Stimulated activated CD4-positive, alpha-beta T cell treated with anti-CD3 and anti-CD28 coated beads, Interleukin-1b, Interleukin-23, amount 100 ng/mL, for 48 hours (primary cell): ENCODE data around the gene CBX5.

Source experiments
- DNase-seq: peaks from one replicate; pipeline ENCODE4 v3.0.0-alpha.2; 2020

The CBX5 gene

DNA sequence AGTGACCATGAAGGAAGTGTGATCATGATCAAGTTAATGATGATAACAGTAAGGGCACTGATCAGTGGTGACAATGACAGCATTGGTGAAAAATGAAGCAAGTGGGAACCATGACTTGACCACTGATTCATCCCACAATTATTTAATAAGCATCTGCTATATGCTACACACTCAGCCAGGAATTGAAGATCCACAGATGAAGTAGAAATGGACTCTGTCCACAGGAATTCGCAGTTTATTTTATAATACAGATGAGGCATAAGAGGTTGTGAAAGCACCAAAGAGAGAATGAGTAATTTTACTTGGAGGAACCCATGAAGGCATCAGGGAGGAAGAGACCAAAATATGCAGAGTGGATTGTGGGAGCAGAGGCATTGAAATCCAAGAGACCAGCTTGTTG lies 57.3 kb downstream of the CBX5 start:
- no peak for DNase-seq

DNA sequence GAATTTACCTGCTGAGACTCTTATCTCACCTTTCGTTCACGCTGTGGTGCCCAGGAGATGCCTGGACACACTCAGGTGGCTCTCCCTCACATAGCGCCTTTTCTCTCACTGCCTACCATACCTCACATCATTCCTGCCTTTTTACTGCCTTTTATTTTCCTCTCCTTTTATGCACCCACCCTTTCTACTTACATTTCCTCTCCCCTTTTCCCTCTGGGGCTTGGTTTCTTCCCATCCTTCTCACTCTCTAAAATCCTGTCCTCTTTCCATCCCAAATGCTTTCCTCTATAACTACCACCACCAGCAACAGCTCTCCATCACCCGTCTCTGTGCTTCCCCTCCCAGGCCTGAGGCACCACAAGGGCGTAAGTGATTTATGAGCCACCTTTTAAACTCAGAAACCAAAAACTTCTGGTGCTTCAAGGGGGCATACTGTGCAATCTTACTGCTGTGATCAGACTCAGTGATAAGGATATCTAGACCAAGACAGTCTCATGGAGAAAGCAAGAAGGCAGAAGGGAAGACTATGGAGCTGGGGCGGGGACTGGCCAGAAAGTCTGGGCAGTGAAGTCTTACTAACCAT lies 58.4 kb downstream of the CBX5 start:
- DNase-seq = no peak

DNA sequence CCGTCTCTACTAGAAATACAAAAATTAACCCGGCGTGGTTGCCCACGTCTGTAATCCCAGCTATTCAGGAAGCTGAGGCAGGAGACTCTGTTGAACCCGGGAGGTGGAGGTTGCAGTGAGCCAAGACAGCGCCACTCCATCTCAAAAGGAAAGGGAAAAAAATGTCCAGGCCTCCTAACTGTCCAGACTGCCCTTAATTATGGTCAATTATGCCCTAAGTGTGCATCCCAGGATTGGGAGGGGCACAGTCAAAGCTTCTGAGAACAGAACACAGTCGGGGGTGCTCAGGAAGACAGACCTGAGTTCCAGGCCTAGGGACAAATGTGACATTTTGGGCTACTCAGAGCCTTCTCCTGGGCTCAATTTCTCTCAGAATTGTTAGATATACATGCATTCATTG lies 59.4 kb downstream of the CBX5 start:
- no peak for DNase-seq

DNA sequence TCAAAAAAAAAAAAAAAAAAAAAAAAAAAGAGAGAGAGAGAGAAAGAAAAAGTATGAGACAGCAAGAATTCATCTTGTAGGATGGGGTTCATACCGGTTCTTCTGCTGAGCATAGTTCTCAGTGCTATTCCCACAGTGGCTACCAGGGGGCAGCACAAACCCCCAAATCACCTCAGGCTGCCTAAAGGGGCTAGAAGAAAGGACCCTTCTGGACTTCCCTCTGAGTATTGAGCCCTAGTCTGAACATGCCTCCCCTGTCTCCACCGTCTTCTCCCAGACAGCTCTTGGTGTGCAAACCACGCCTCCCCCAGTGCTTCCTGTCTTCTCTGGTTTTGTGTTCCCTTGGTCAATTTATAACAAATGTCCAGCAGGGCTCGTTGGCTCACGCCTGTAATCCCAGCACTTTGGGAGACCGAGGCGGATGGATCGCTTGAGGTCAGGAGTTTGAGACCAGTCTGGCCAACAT lies 59.8 kb downstream of the CBX5 start:
- peak; percentile 64 for DNase-seq

- DNase-seq = no peak
Observed at GRCh38 chr12:54217774-54218241, 62.1 kb downstream of the CBX5 start.

DNA sequence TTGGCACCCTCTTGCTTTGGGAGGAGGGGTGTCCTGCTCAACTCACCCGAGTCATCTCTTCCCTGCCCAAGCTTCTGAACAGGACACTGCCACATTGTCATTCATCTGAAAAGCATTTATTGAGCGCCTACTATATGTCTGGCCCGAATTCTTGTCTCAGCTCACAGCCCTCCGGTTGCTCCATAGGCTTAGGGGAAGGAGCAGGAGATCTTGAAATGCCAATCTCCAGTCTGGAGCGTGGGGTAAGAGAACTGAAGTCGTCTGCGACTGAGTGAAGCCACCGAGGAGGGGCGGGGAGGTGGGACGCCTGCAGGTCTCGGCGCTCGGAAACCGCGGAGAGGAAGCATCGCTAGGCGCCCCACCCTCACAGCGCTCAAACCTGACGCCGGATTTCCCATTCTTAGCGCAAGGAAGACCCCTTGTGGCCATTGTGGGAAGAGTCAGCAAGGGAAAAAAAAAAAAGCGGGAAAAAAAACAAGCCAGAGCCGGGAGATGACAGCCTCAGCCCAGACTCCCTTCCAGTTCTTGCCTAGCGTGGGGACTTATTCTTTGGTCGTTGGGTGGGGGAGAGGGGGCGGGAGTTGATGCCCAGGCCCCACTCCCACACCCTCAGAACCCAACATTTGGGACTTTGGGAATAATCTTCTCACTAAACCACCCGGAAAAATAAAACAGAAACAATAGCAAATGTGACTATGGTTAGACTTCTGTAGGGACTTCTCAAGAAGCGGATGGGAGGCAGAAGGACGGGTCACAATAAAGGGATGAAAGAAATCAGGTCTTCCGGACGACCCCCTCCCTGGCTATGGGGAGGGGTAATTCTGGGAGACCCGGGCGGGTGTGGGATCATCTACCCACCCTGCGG lies 62.9 kb downstream of the CBX5 start:
- DNase-seq = peak; percentile 66

GRCh38 chr12:54215989-54216796 lies 63.7 kb downstream of the CBX5 start:
- DNase-seq = peak; percentile 43

DNA sequence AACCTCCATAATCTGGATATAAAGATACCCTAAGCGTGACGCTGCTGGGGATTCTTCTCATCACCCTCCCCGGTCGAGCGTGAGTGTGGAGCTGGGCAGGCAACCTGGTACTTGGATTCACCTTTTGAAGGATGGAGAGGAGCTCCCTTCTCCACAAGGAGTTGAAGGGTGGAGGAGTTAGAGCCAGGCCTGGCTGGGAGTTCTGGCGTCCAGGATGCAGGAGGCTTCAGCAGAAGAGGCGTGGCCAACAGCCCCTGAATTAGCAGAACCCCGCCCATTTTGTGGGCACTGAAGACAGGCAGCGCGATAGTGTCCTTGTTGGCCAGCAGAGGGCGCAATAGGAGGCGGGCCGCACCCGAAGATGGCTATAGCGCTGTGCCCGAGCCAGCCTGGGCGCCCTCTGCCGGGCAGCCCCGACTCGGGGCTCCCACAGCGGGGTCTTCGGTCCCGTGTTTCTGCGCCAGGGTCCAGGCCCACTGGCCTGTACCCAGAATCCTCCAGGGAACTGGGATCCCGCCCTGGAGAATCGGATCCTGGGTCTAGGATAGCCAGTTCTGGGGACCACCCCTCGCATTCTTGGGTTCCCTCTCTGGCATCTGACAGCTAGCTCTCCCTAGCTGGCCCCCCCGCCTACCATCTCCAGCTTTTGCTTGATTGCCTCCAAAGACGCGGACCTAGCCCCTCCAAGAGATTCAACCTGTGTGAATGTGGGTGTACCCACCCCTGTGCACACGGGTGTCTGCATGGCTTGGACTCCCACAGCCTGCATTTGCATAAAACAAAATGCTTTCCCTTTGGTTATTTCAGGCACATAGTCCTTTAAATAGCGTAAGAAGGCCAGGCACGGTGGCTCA lies 65.1 kb downstream of the CBX5 start:
- peak; percentile 90 for DNase-seq

DNA sequence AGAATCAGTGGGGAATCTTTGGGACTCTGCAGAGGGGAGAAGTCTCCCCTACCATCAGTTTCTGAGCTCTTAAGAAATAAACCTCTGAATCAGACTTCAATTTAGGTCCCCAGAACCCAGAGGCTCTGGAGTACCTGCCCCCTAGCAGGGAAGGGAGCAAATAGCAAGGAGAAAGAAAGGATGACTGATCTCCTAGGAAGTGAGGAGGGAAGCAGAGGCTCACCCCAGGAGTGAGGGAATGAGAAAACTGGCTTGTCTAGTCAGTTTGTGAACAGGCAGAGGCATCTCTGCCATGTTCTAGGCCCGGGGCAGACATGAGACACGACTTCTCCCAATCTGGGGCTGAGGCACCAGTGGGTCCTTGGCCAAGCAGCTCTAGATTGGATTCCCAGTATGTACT lies 66.8 kb downstream of the CBX5 start:
- DNase-seq = no peak

GRCh38 chr12:54211920-54212319 lies 68.0 kb downstream of the CBX5 start:
- DNase-seq = no peak

DNA sequence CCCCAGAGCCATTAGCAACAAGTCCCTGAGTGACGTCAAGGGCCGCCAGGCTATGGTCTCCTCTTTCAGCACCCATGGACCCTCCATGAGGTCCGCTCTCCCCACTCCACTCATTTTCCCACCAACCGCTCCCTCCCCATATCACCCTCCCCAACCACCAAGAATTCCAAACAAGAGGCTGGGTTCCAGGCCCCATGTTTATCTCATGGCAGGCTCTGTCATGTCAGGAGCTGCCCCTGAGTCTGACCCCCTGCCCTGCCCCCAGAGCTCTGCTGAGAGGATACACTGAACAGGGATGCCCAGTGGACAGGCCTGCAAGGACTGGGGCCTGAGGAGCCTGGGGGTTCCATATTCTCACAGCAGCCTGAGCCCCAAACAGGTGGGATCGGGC lies 69.5 kb downstream of the CBX5 start:
- no peak for DNase-seq

GRCh38 chr12:54208591-54208990 lies 71.3 kb downstream of the CBX5 start:
- no peak for DNase-seq

DNA sequence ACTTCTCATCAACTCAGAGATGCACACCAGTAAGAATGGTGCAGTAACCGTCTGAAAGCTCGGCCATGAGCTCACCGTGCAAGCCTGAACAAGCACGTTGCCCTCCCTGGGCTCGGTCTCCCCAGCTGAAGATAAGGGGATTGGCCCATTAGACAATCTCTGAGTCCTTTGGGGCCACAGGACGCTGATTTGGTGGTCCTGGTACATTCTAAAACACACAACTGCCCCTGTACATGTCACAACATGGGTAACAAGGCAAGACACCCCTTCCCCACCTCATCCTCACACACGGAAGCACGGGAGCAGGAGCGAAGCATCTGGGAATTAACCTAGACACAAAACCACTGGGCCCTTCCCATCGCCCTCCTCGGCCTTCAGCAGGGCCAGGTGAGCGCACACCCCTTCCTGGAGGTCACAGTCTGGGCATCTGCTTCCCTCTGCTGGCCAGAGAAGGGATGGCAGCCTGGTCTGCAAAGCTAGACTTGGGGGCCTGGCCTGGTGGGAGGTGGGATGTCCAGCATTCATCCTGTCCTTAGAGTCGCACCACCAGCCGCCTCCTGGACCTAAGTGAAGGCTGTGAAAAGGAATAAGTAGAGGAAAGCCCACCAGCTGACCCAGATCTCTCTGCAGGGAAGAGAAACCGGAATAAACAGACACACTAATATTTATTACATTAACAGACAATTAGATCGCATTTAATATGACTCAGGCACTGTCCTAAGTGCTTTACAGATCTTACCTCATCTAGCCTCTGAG lies 72.2 kb downstream of the CBX5 start:
- DNase-seq = peak; percentile 76

DNA sequence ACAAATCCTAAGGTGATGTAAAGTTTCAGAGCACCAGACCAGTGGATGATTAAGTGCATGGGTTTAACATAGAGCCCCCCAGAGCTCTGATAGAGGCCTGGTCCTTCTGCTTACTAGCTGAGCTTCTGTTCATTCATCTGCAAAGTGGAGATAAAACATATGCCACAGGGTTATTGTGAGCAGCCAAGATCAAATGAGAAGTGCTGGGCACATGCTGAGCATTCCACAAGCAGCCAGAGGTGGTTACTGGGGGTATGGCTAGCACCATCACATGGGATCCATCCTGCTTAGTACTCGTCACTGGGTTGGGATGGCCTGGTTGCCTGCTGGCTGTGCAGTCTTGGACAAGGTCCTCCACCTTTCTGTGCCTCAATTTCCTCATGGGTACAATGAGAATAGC lies 73.1 kb downstream of the CBX5 start:
- DNase-seq = no peak

- DNase-seq = no peak
Observed at GRCh38 chr12:54204316-54204715, 75.6 kb downstream of the CBX5 start.

GRCh38 chr12:54201001-54201794 lies 78.7 kb downstream of the CBX5 start:
- DNase-seq = peak; percentile 71

DNA sequence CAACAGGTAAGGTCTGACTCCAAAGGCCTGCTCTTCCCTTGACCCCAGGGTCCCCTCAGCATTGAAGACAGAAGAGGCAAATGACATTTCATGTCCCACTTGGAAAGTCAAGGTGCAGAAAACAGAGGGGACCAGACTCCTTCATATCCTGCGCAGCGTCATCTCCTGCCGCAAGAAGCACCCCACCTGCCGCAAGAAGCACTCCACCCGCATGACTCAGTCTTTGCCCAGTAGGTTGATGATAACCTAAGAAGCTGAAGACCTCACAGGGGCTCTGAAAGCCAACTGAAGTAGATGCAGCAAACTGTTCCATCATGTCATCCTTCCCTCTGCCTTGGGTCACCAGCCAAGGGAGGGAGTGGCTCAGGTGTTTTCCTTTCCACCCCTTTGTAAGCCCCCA lies 79.5 kb downstream of the CBX5 start:
- DNase-seq = no peak

GRCh38 chr12:54199917-54200316 lies 80.0 kb downstream of the CBX5 start:
- no peak for DNase-seq

DNA sequence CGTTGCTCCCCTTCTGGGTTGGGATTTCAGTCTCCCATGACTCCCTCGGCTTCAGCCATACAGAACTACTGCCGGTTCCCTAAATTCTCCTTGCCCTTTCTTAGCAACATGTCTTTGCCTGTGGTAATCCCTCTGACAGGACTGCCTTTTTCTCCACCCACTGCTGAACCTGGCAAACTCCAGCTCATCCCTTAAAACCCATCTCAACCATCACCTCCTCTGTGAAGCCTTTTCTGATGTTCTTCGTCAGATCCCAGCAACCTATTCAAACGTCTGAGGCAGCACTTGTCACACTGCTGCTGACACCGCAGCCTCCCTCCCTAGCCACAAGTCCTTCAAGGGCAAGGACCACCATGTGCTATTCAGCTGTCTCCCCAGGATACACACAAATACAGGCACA lies 80.9 kb downstream of the CBX5 start:
- no peak for DNase-seq

GRCh38 chr12:54197431-54197909 lies 82.5 kb downstream of the CBX5 start:
- no peak for DNase-seq

- DNase-seq = no peak
Observed at GRCh38 chr12:54197010-54197409, 82.9 kb downstream of the CBX5 start.
